Uterus (tissue), 2 donors: Measurements from ENCODE around the gene RGS6.

ENCODE experiments used
- CTCF ChIP-seq, 4 experiments: fragments of 200-600 bp in 2 of 4; fragments of 450-650 bp in 2 of 4; sonication (generic) in 2 of 4; IDR thresholded peaks; one replicate each; pipeline ENCODE4 v1.5.1; 2016 to 2019; ENCODE audit warnings: antibody characterized with exemption in 4 of 4, mild to moderate bottlenecking in 2 of 4, moderate library complexity in 1 of 4
- POLR2A ChIP-seq, 2 donors: fragments of 450-650 bp; IDR thresholded peaks; one replicate each; pipeline ENCODE4 v1.6.1; 2016; ENCODE audit warnings: antibody characterized with exemption in 2 of 2, mild to moderate bottlenecking in 1 of 2, moderate library complexity in 1 of 2

- TF ChIP-seq CTCF (IDR thresholded peaks at IDR 0.05) (no peak), POLR2A (IDR thresholded peaks at IDR 0.05) (no peak)
These were observed 113.7 kb downstream of the RGS6 start for GRCh38 chr14:72045885-72046284.
